B cell (primary cell): ENCODE data around the gene GPC3. TPM values are rescaled to one million over a fixed set of nuclear protein-coding genes. Genes with fewer than 3 reads are reported as not detected.

Experiments
- ATAC-seq: fragments of 200-7000 bp; cut with Tn5 transposase; one replicate; pipeline ENCODE4 v1.10.0; 2021; ENCODE audit warnings: low read depth, mild to moderate bottlenecking, moderate number of reproducible peaks, moderate library complexity
- CTCF ChIA-PET: fragments of 350-600 bp; sonication (Branson Sonifier 250); formaldehyde crosslinking; loops from one replicate; lab custom pipeline; 2021; ENCODE audit warnings: antibody characterized with exemption, inconsistent platforms; lab: Charles Lee
- POLR2A ChIA-PET: fragments of 350-600 bp; sonication (Branson Sonifier 250); formaldehyde crosslinking; loops from one replicate; lab custom pipeline; 2021; ENCODE audit warnings: antibody characterized with exemption; lab: Charles Lee
- DNase-seq: peaks from one replicate; pipeline ENCODE4 v3.0.0; 2013
- H2AFZ ChIP-seq: 2 replicates; pipeline ENCODE4 v1.6.1; 2012; ENCODE audit warnings: mild to moderate bottlenecking, low read depth, low read length; ENCODE audit not compliant: insufficient read depth, poor library complexity, severe bottlenecking
- H3K27ac ChIP-seq, 2 donors: 1 replicate in 1 of 2; 2 replicates in 1 of 2; pipeline ENCODE4 v1.5.1; 2012 to 2013; ENCODE audit warnings: low read length in 2 of 2, mild to moderate bottlenecking in 2 of 2, moderate library complexity in 1 of 2
- H3K27me3 ChIP-seq, 4 experiments: fragments of 200-600 bp in 1 of 4; sonication (generic) in 1 of 4; replicated peaks in 1 of 4; 1 replicate in 2 of 4; 2 replicates in 2 of 4; pipeline versions ENCODE4 v1.6.1 to v1.7.0; 2013 to 2016; ENCODE audit warnings: low read length in 3 of 4, mild to moderate bottlenecking in 2 of 4, mixed read lengths in 1 of 4, moderate library complexity in 1 of 4; ENCODE audit not compliant: insufficient read depth in 4 of 4, control insufficient read depth in 3 of 4; ENCODE audit errors: control extremely low read depth in 1 of 4
- H3K36me3 ChIP-seq, 2 experiments: replicated peaks in 1 of 2; 1 replicate in 1 of 2; 2 replicates in 1 of 2; pipeline versions ENCODE4 v1.6.1 to v1.7.1; 2013; ENCODE audit warnings: low read length in 1 of 2; ENCODE audit not compliant: insufficient read depth in 2 of 2, control insufficient read depth in 1 of 2; ENCODE audit errors: control extremely low read depth in 1 of 2, extremely low read depth in 1 of 2
- H3K4me1 ChIP-seq, 2 donors: fragments of 200-600 bp in 1 of 2; sonication (generic) in 1 of 2; 1 replicate in 1 of 2; 2 replicates in 1 of 2; pipeline versions ENCODE4 v1.5.1 to v1.6.1; 2013 to 2017; ENCODE audit warnings: low read length in 2 of 2; ENCODE audit not compliant: control insufficient read depth in 2 of 2, insufficient read depth in 2 of 2
- H3K4me2 ChIP-seq: replicated peaks from 2 replicates; pipeline ENCODE3; 2012; ENCODE audit warnings: mild to moderate bottlenecking, low read depth, low read length; ENCODE audit not compliant: poor library complexity, severe bottlenecking
- H3K4me3 ChIP-seq, 5 experiments: fragments of 200-600 bp in 1 of 5; sonication (generic) in 1 of 5; 1 replicate in 3 of 5; 2 replicates in 2 of 5; pipeline versions ENCODE4 v1.5.1 to v1.7.0; 2011 to 2016; ENCODE audit warnings: low read length in 4 of 5, mild to moderate bottlenecking in 4 of 5, low read depth in 2 of 5, control low read depth in 1 of 5, moderate library complexity in 1 of 5; ENCODE audit not compliant: insufficient read depth in 1 of 5; ENCODE audit errors: control extremely low read depth in 1 of 5, extremely low read depth in 1 of 5
- H3K79me2 ChIP-seq: fragments of 200-600 bp; sonication (generic); one replicate; pipeline ENCODE4 v1.6.0; 2016; ENCODE audit warnings: low read length; ENCODE audit not compliant: control insufficient read depth, insufficient read depth
- H3K9ac ChIP-seq: fragments of 200-600 bp; sonication (generic); 2 replicates; pipeline ENCODE4 v1.6.1; 2017; ENCODE audit warnings: mild to moderate bottlenecking, low read length, moderate library complexity
- H3K9me3 ChIP-seq, 3 donors: one replicate each; pipeline versions ENCODE4 v1.6.1 to v1.7.1; 2013; ENCODE audit warnings: low read length in 2 of 3; ENCODE audit not compliant: control insufficient read depth in 2 of 3, insufficient read depth in 1 of 3; ENCODE audit errors: control extremely low read depth in 1 of 3
- H4K20me1 ChIP-seq: 2 replicates; pipeline ENCODE4 v1.6.0; 2012; ENCODE audit warnings: mild to moderate bottlenecking, low read length; ENCODE audit not compliant: insufficient read depth, control insufficient read depth, poor library complexity, severe bottlenecking
- H3K27ac Mint-ChIP-seq: one replicate; pipeline ENCODE4 v1.8.0; 2021; ENCODE audit warnings: mixed read lengths
- H3K27me3 Mint-ChIP-seq: one replicate; pipeline ENCODE4 v1.8.0; 2021; ENCODE audit warnings: mixed read lengths
- H3K4me1 Mint-ChIP-seq: one replicate; pipeline ENCODE4 v1.8.0; 2021; ENCODE audit warnings: mixed read lengths
- H3K4me3 Mint-ChIP-seq: one replicate; pipeline ENCODE4 v1.8.0; 2021; ENCODE audit warnings: mixed read lengths
- H3K9me3 Mint-ChIP-seq: one replicate; pipeline ENCODE4 v1.8.0; 2022; ENCODE audit warnings: mixed read lengths; ENCODE audit not compliant: insufficient read depth
- CTCF ChIP-seq: fragments of 200-600 bp; IDR thresholded peaks from one replicate; pipeline ENCODE4 v1.8.0; 2022; ENCODE audit warnings: antibody characterized with exemption, mild to moderate bottlenecking
- EZH2 ChIP-seq: IDR thresholded peaks from 2 replicates; pipeline ENCODE4 v1.6.1; 2012; ENCODE audit warnings: borderline replicate concordance, low read depth, mild to moderate bottlenecking, moderate library complexity, low read length; ENCODE audit not compliant: insufficient read depth, poor library complexity, severe bottlenecking
- WGBS: methylation state at CpG from one replicate; pipeline ENCODE4 v1.1.5; 2013; ENCODE audit warnings: missing lambda C conversion rate; ENCODE audit not compliant: insufficient coverage; 5-methylcytosine and 5-hydroxymethylcytosine counted together
- intact Hi-C: fragments of 100-400 bp; cut with micrococcal nuclease; formaldehyde crosslinking; loops from one replicate; pipeline ENCODE4 v1.10.0; 2022
- polyA plus RNA-seq: library from polyadenylated mRNA; depleted of rRNA; stranded (reverse); fragments of >200 nt; gene quantifications from 2 replicates; pipeline ENCODE4 v1.2.3, GENCODE V29; 2012
- total RNA-seq, 2 donors: library from RNA; stranded (reverse); fragments of 120-200 nt in 1 of 2; gene quantifications; 1 replicate in 1 of 2; 2 replicates in 1 of 2; pipeline versions ENCODE4 v1.2.3 to v1.2.4, GENCODE V29; 2013 to 2022

Gene GPC3
- total and polyA plus RNA-seq, 2 donors (not counting 1 experiment from before 2014, with no cell fraction given): not detected

- POLR2A ChIA-PET: no interaction called here
- intact Hi-C loops: no loop called here
Measured at GRCh38 chrX:133776072-133776471, 209.3 kb downstream of the GPC3 start.

GRCh38 chrX:133774807-133775206 is 210.6 kb downstream of the GPC3 start:
- Mint-ChIP-seq H3K27me3 (no peaks in the 10 kb centered on the region), H3K4me1 (no peaks in the 10 kb centered on the region), H3K4me3 (no peak overlapping the region), H3K9me3 (no peaks in the 10 kb centered on the region), H3K27ac (no peak overlapping the region)
- H3K9me3 ChIP-seq: no peaks in the 10 kb centered on the region
- TF ChIP-seq CTCF (no peak), EZH2 (no peak)
- no peak overlapping the region for H3K9ac ChIP-seq
- WGBS: no CpG with 5 or more reads among the region's 1 CpG
- no peaks in the 10 kb centered on the region for H3K4me1 ChIP-seq
- ATAC-seq: no peak
- no peak overlapping the region for H2AFZ ChIP-seq
- H3K27me3 ChIP-seq: no peaks in the 10 kb centered on the region
- DNase-seq: no peak
- H4K20me1 ChIP-seq: no peaks in the 10 kb centered on the region
- H3K4me2 ChIP-seq: no peak overlapping the region
- no peak overlapping the region for H3K27ac ChIP-seq
- CTCF ChIA-PET: interaction anchor here (1.2 kb wide), 1 partner anchor 13 kb away, joined by 3 read pairs; no protein-coding TSS in a partner anchor
- H3K36me3 ChIP-seq: no peaks in the 10 kb centered on the region
- no peaks in the 10 kb centered on the region for H3K79me2 ChIP-seq
- POLR2A ChIA-PET: no interaction called here
- intact Hi-C loops: no loop called here
- H3K4me3 ChIP-seq: no peak overlapping the region

More at GRCh38 chrX:133776072-133776471, 209.3 kb downstream of the GPC3 start:
- peaks cover under 1% of the 10 kb centered on the region for H3K4me1 Mint-ChIP-seq
- Histone ChIP-seq H3K36me3 (no peaks in the 10 kb centered on the region), H3K9me3 (no peaks in the 10 kb centered on the region), H3K9ac (no peak overlapping the region), H2AFZ (no peak overlapping the region), H3K27me3 (no peaks in the 10 kb centered on the region), H3K4me3 (no peak overlapping the region), H3K79me2 (no peaks in the 10 kb centered on the region), H3K4me1 (peaks cover 0 to under 1% of the 10 kb centered on the region in 2 donors), H4K20me1 (no peaks in the 10 kb centered on the region), H3K27ac (no peak overlapping the region), H3K4me2 (no peak overlapping the region)
- no peaks in the 10 kb centered on the region for H3K27me3 Mint-ChIP-seq
- WGBS: 0% methylated on average over 1 of the region's 7 CpGs
- no peak overlapping the region for H3K4me3 Mint-ChIP-seq
- DNase-seq (no peak), ATAC-seq (no peak)
- CTCF ChIA-PET: no interaction called here
- TF ChIP-seq CTCF (peak; percentile 33), EZH2 (no peak)
- H3K27ac Mint-ChIP-seq: no peak overlapping the region
- H3K9me3 Mint-ChIP-seq: no peaks in the 10 kb centered on the region
